ENCODE results near the gene KCNJ14.

Gene KCNJ14

GRCh38 chr19:48473161-48473966 is 18.0 kb downstream of the KCNJ14 start:
- H3K36me3 ChIP-seq (replicated peaks; ENCODE audit: low read depth, low read length), result peaks cover 48% of the 10 kb centered on the region
- TF ChIP-seq EZH2phosphoT487 (IDR thresholded peaks at IDR 0.05; ENCODE audit: low read depth) (no peak), CTCF (IDR thresholded peaks at IDR 0.05; ENCODE audit: low read depth, low read length) (no peak)
- peaks cover 6% of the 10 kb centered on the region; the same call in 1 of the 2 replicates for H4K20me1 ChIP-seq (ENCODE audit: insufficient read depth, low read length)

GRCh38 chr19:48474084-48474592 is 18.8 kb downstream of the KCNJ14 start:
- peak overlapping the region; percentile 48 for H3K4me2 ChIP-seq (ENCODE audit: low read length)
- H3K36me3 ChIP-seq (replicated peaks; ENCODE audit: low read depth, low read length), result peaks cover 50% of the 10 kb centered on the region

More at GRCh38 chr19:48473161-48473966, 18.0 kb downstream of the KCNJ14 start:
- no peaks in the 10 kb centered on the region for H3K27me3 ChIP-seq (ENCODE audit: low read depth, low read length)
- peak overlapping the region; percentile 48; the same call in 1 of the 2 replicates for H3K4me2 ChIP-seq (ENCODE audit: low read length)
- H3K9me3 ChIP-seq (ENCODE audit: insufficient read depth, low read length), result no peaks in the 10 kb centered on the region
- H3K4me1 ChIP-seq (ENCODE audit: low read length), result peaks cover 26% of the 10 kb centered on the region
- no peak overlapping the region for H3K27ac ChIP-seq (ENCODE audit: low read length)
- peaks cover 9% of the 10 kb centered on the region for H3K79me2 ChIP-seq (ENCODE audit: low read length)
- H3K4me3 ChIP-seq (ENCODE audit: low read length), result no peak overlapping the region
- H2AFZ ChIP-seq (ENCODE audit: low read depth, low read length), result no peak overlapping the region
- H3K9ac ChIP-seq (ENCODE audit: low read length), result no peak overlapping the region

GRCh38 chr19:48475369-48476068 is 20.1 kb downstream of the KCNJ14 start:
- H3K36me3 ChIP-seq (replicated peaks; ENCODE audit: low read depth, low read length), result peaks cover 54% of the 10 kb centered on the region
- TF ChIP-seq CTCF (IDR thresholded peaks at IDR 0.05; ENCODE audit: low read depth, low read length) (no peak), EZH2phosphoT487 (IDR thresholded peaks at IDR 0.05; ENCODE audit: low read depth) (no peak)
- H3K27ac ChIP-seq (ENCODE audit: low read length), result no peak overlapping the region
- H3K79me2 ChIP-seq (ENCODE audit: low read length), result peaks cover under 1% of the 10 kb centered on the region; the same call in 1 of the 2 replicates
- H3K9me3 ChIP-seq (ENCODE audit: insufficient read depth, low read length), result no peaks in the 10 kb centered on the region
- no peak overlapping the region for H3K4me3 ChIP-seq (ENCODE audit: low read length)
- H3K27me3 ChIP-seq (ENCODE audit: low read depth, low read length), result no peaks in the 10 kb centered on the region
- no peaks in the 10 kb centered on the region for H4K20me1 ChIP-seq (ENCODE audit: insufficient read depth, low read length)
- H2AFZ ChIP-seq (ENCODE audit: low read depth, low read length), result no peak overlapping the region
- no peak overlapping the region for H3K4me2 ChIP-seq (ENCODE audit: low read length)
- no peak overlapping the region for H3K9ac ChIP-seq (ENCODE audit: low read length)
- H3K4me1 ChIP-seq (ENCODE audit: low read length), result peaks cover 21% of the 10 kb centered on the region

More at GRCh38 chr19:48474084-48474592, 18.8 kb downstream of the KCNJ14 start:
- TF ChIP-seq EZH2phosphoT487 (IDR thresholded peaks at IDR 0.05; ENCODE audit: low read depth) (no peak), CTCF (IDR thresholded peaks at IDR 0.05; ENCODE audit: low read depth, low read length) (no peak)
- H3K4me3 ChIP-seq (ENCODE audit: low read length), result peak overlapping the region; percentile 12
- H3K9ac ChIP-seq (ENCODE audit: low read length), result peak overlapping the region; percentile 29; the same call in 1 of the 2 replicates
- peaks cover 9% of the 10 kb centered on the region for H3K79me2 ChIP-seq (ENCODE audit: low read length)
- H3K27me3 ChIP-seq (ENCODE audit: low read depth, low read length), result no peaks in the 10 kb centered on the region
- peak overlapping the region; percentile 55 for H3K27ac ChIP-seq (ENCODE audit: low read length)
- H3K4me1 ChIP-seq (ENCODE audit: low read length), result peaks cover 26% of the 10 kb centered on the region
- peaks cover 6% of the 10 kb centered on the region; the same call in 1 of the 2 replicates for H4K20me1 ChIP-seq (ENCODE audit: insufficient read depth, low read length)
- H2AFZ ChIP-seq (ENCODE audit: low read depth, low read length), result no peak overlapping the region
- no peaks in the 10 kb centered on the region for H3K9me3 ChIP-seq (ENCODE audit: insufficient read depth, low read length)

GRCh38 chr19:48476176-48476575 is 20.8 kb downstream of the KCNJ14 start:
- Histone ChIP-seq H3K4me1 (ENCODE audit: low read length) (peaks cover 21% of the 10 kb centered on the region), H3K9me3 (ENCODE audit: insufficient read depth, low read length) (no peaks in the 10 kb centered on the region), H3K4me2 (ENCODE audit: low read length) (no peak overlapping the region), H3K9ac (ENCODE audit: low read length) (no peak overlapping the region), H2AFZ (ENCODE audit: low read depth, low read length) (no peak overlapping the region), H4K20me1 (ENCODE audit: insufficient read depth, low read length) (no peaks in the 10 kb centered on the region), H3K79me2 (ENCODE audit: low read length) (no peaks in the 10 kb centered on the region), H3K27ac (ENCODE audit: low read length) (no peak overlapping the region), H3K36me3 (replicated peaks; ENCODE audit: low read depth, low read length) (peaks cover 49% of the 10 kb centered on the region), H3K4me3 (ENCODE audit: low read length) (no peak overlapping the region), H3K27me3 (ENCODE audit: low read depth, low read length) (no peaks in the 10 kb centered on the region)
- TF ChIP-seq CTCF (IDR thresholded peaks at IDR 0.05; ENCODE audit: low read depth, low read length) (no peak), EZH2phosphoT487 (IDR thresholded peaks at IDR 0.05; ENCODE audit: low read depth) (no peak)

Data from OCI-LY3 (cell line).